Right atrium auricular region (tissue), 2 donors: ENCODE results near the gene STXBP2. TPM values are rescaled to one million over a fixed set of nuclear protein-coding genes. Genes with fewer than 3 reads are reported as not detected.

ENCODE experiments used
- DNase-seq: peaks from one replicate; pipeline ENCODE4 v3.0.0-alpha.2; 2019; ENCODE audit warnings: low spot score
- H3K27ac ChIP-seq, 2 donors: fragments of 200-600 bp; sonication (generic); 1 replicate in 1 of 2; 2 replicates in 1 of 2; pipeline ENCODE4 v1.5.1; 2016 to 2019
- H3K27me3 ChIP-seq, 2 donors: fragments of 200-600 bp; sonication (generic); one replicate each; pipeline versions ENCODE4 v1.5.1 to v1.6.0; 2017 to 2019
- H3K36me3 ChIP-seq: fragments of 200-600 bp; sonication (generic); one replicate; pipeline ENCODE4 v1.5.1; 2016
- H3K4me1 ChIP-seq, 2 donors: fragments of 200-600 bp; sonication (generic); one replicate each; pipeline versions ENCODE4 v1.5.1 to v1.6.0; 2017 to 2019
- H3K4me3 ChIP-seq, 2 donors: fragments of 200-600 bp; sonication (generic); 1 replicate in 1 of 2; 2 replicates in 1 of 2; pipeline ENCODE4 v1.5.1; 2017 to 2019; ENCODE audit warnings: mild to moderate bottlenecking in 1 of 2, moderate library complexity in 1 of 2
- H3K9me3 ChIP-seq, 2 donors: fragments of 200-600 bp; sonication (generic); one replicate each; pipeline ENCODE4 v1.5.1; 2019
- CTCF ChIP-seq, 2 donors: fragments of 200-600 bp; sonication (generic); IDR thresholded peaks; one replicate each; pipeline ENCODE4 v1.5.1; 2019; ENCODE audit warnings: antibody characterized with exemption in 2 of 2
- total RNA-seq, 2 donors: library from RNA; depleted of rRNA; stranded (reverse); fragments of >200 nt; gene quantifications; one replicate each; pipeline ENCODE4 v1.1.0, GENCODE V29; 2016

The STXBP2 gene
- total RNA-seq, 2 donors from 2014 or later = 6.4 to 14.9 TPM

GRCh38 chr19:7611541-7612279, 25.2 kb upstream of the STXBP2 start:
- H3K27me3 ChIP-seq = no peaks in the 10 kb centered on the region
- H3K4me1 ChIP-seq = no peaks in the 10 kb centered on the region
- H3K4me3 ChIP-seq = no peak overlapping the region
- no peaks in the 10 kb centered on the region for H3K36me3 ChIP-seq
- no peak for TF ChIP-seq CTCF (IDR thresholded peaks at IDR 0.05)
- DNase-seq = no peak
- no peaks in the 10 kb centered on the region for H3K9me3 ChIP-seq
- H3K27ac ChIP-seq = no peak overlapping the region

GRCh38 chr19:7612282-7613274, 24.3 kb upstream of the STXBP2 start:
- DNase-seq = no peak
- H3K27ac ChIP-seq = no peak overlapping the region
- no peak for TF ChIP-seq CTCF (IDR thresholded peaks at IDR 0.05)
- no peaks in the 10 kb centered on the region for H3K27me3 ChIP-seq
- H3K36me3 ChIP-seq = no peaks in the 10 kb centered on the region
- no peak overlapping the region for H3K4me3 ChIP-seq
- no peaks in the 10 kb centered on the region for H3K4me1 ChIP-seq
- H3K9me3 ChIP-seq = no peaks in the 10 kb centered on the region

- H3K4me3 ChIP-seq = no peak overlapping the region
- no peaks in the 10 kb centered on the region for H3K9me3 ChIP-seq
- no peaks in the 10 kb centered on the region for H3K27me3 ChIP-seq
- peaks cover 12% of the 10 kb centered on the region for H3K36me3 ChIP-seq
- no peak for TF ChIP-seq CTCF (IDR thresholded peaks at IDR 0.05)
- no peak for DNase-seq
- no peaks in the 10 kb centered on the region for H3K4me1 ChIP-seq
- H3K27ac ChIP-seq = no peak overlapping the region
Measured at GRCh38 chr19:7614859-7615741, 21.8 kb upstream of the STXBP2 start.

GRCh38 chr19:7617172-7617571, 19.7 kb upstream of the STXBP2 start:
- TF ChIP-seq CTCF (IDR thresholded peaks at IDR 0.05) = no peak
- Histone ChIP-seq H3K27ac (no peak overlapping the region), H3K4me3 (no peak overlapping the region), H3K27me3 (no peaks in the 10 kb centered on the region), H3K4me1 (no peaks in the 10 kb centered on the region), H3K36me3 (peaks cover 33% of the 10 kb centered on the region), H3K9me3 (no peaks in the 10 kb centered on the region)
- no peak for DNase-seq

GRCh38 chr19:7617735-7618134, 19.2 kb upstream of the STXBP2 start:
- H3K9me3 ChIP-seq = no peaks in the 10 kb centered on the region
- H3K4me3 ChIP-seq = no peak overlapping the region
- no peak for TF ChIP-seq CTCF (IDR thresholded peaks at IDR 0.05)
- no peaks in the 10 kb centered on the region for H3K4me1 ChIP-seq
- H3K36me3 ChIP-seq = peaks cover 38% of the 10 kb centered on the region
- no peak overlapping the region for H3K27ac ChIP-seq
- DNase-seq = no peak
- no peaks in the 10 kb centered on the region for H3K27me3 ChIP-seq
